ENCODE measurements around the gene GIMD1.

GIMD1 gene

GRCh38 chr4:106315476-106315967 is 53.1 kb downstream of the GIMD1 start:
- DNase-seq (ENCODE audit: low spot score): peak; percentile 19

GRCh38 chr4:106314960-106315359 is 53.6 kb downstream of the GIMD1 start:
- no peak for DNase-seq (ENCODE audit: low spot score)

GRCh38 chr4:106312997-106313522 is 55.5 kb downstream of the GIMD1 start:
- DNase-seq (ENCODE audit: low spot score): no peak

GRCh38 chr4:106312377-106312776 is 56.2 kb downstream of the GIMD1 start:
- peak; percentile 32 for DNase-seq (ENCODE audit: low spot score)

Measured in AG08395 (cell line).